Activated T-cell treated with anti-CD3 and anti-CD28 coated beads, Interleukin-2, amount 50 U/mL, for 4 hours (primary cell): Measurements from ENCODE around the gene ITPA. TPM values are rescaled to one million over a fixed set of nuclear protein-coding genes. Genes with fewer than 3 reads are reported as not detected.
A peak's percentile ranks its signal among the peaks of the same experiment; 100 is the strongest.

Experiments used
- ATAC-seq, 2 donors: fragments of 200-7000 bp; cut with Tn5 transposase; one replicate each; pipeline ENCODE4 v1.10.0; 2021
- DNase-seq: peaks from one replicate; pipeline ENCODE4 v3.0.0-alpha.2; 2020
- H3K27me3 Mint-ChIP-seq: one replicate; pipeline ENCODE4 v1.8.0; 2021; ENCODE audit warnings: low read depth, mixed read lengths
- H3K36me3 Mint-ChIP-seq: one replicate; pipeline ENCODE4 v1.8.0; 2022; ENCODE audit warnings: mixed read lengths; ENCODE audit not compliant: insufficient read depth
- H3K4me1 Mint-ChIP-seq: one replicate; pipeline ENCODE4 v1.8.0; 2021; ENCODE audit warnings: low read depth, mixed read lengths
- H3K4me3 Mint-ChIP-seq: one replicate; pipeline ENCODE4 v1.8.0; 2021; ENCODE audit warnings: mild to moderate bottlenecking, moderate library complexity, mixed read lengths
- H3K9me3 Mint-ChIP-seq: one replicate; pipeline ENCODE4 v1.8.0; 2021; ENCODE audit warnings: mixed read lengths
- total RNA-seq, 3 donors: library from RNA; stranded (reverse); gene quantifications; one replicate each; pipeline ENCODE4 v1.2.1, GENCODE V29; 2021

ITPA gene
- total RNA-seq, result 100 to 1,000 TPM; 106 to 138 (median 130) TPM

- Mint-ChIP-seq H3K36me3 (peaks cover 10% of the 10 kb centered on the region), H3K9me3 (no peaks in the 10 kb centered on the region), H3K27me3 (no peaks in the 10 kb centered on the region), H3K4me1 (peaks cover 25% of the 10 kb centered on the region), H3K4me3 (peak within 1 kb of the TSS; percentile 100)
- ATAC-seq (peak; percentile 61 to 70), DNase-seq (peak; percentile 48)
Observed at GRCh38 chr20:3209257-3209945, at the start of gene ITPA. ITPA (plus strand) TSS chr20:3209498; CDS start chr20:3209552, 54 bp downstream.

DNA sequence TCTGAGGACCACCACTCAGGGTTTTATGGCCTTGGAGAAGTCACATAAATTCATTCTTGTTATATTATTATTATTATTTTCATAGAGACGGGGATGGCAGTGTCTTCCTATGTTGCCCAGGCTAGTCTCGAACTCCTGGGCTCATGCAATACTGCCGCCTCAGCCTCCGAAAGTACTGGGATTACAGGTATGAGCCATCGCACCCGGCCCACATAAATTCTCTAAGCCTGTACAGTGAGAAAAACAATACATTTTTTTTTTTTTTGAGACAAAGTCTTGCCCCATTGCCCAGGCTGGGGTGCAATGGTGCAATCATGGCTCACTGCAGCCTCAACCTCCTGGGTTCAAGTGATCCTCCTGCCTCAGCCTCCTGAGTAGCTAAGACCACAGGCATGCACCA, 48.9 kb upstream of the ITPA start:
- Mint-ChIP-seq H3K27me3 (no peaks in the 10 kb centered on the region), H3K4me1 (peaks cover 41% of the 10 kb centered on the region), H3K36me3 (peaks cover 10% of the 10 kb centered on the region), H3K4me3 (peak overlapping the region; percentile 21), H3K9me3 (no peaks in the 10 kb centered on the region)
- no peak for ATAC-seq
- DNase-seq, result no peak

DNA sequence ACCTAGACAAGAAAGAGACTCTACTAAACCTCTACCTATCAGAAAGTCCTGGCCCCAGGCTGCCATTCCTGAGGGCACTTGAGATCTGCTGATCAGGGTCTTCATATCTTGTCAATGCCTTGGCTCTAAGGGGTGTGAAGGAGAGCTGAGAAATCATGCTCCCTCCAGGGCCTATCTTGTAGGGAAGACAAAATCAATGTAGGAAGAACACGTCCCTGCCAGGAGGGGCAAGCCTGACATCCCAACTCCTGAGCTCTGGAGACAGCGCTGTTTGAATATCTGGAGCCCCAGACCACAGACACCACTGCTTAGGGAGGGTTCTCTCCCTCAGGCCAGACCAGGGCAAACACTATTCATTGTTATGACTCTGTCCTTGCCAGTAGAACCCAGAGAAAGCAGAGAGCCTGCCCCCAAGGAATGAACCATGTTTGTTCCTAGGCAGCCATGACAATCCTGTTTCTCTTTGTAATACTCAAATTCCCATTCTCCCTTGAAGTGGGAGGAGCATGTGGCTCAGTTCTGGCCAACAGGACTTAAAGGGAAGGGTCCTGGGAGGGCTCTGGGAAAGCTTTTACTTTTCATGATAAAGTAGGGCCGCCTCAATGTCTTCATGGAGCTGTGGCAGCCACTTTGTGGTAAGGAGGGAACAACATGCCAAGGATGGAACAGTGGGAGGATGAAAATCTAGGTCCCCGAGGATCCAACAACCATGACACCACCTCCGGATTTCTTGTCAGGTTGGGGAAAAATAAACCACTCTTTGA, 47.8 kb upstream of the ITPA start:
- Mint-ChIP-seq H3K27me3 (no peaks in the 10 kb centered on the region), H3K4me3 (peak overlapping the region; percentile 58), H3K36me3 (peaks cover 6% of the 10 kb centered on the region), H3K9me3 (no peaks in the 10 kb centered on the region), H3K4me1 (peaks cover 30% of the 10 kb centered on the region)
- DNase-seq, result no peak
- no peak for ATAC-seq

GRCh38 chr20:3162080-3162611, 47.2 kb upstream of the ITPA start:
- no peak for DNase-seq
- H3K4me3 Mint-ChIP-seq, result no peak overlapping the region
- ATAC-seq, result no peak
- peaks cover 23% of the 10 kb centered on the region for H3K4me1 Mint-ChIP-seq
- no peaks in the 10 kb centered on the region for H3K27me3 Mint-ChIP-seq
- no peaks in the 10 kb centered on the region for H3K9me3 Mint-ChIP-seq
- peaks cover 4% of the 10 kb centered on the region for H3K36me3 Mint-ChIP-seq

- Mint-ChIP-seq H3K36me3 (peaks cover 2% of the 10 kb centered on the region), H3K9me3 (no peaks in the 10 kb centered on the region), H3K4me3 (no peak overlapping the region), H3K4me1 (peaks cover 13% of the 10 kb centered on the region), H3K27me3 (peaks cover 7% of the 10 kb centered on the region)
- DNase-seq (no peak), ATAC-seq (no peak)
Observed at GRCh38 chr20:3163099-3164042, 45.9 kb upstream of the ITPA start.

GRCh38 chr20:3164043-3164762, 45.1 kb upstream of the ITPA start:
- ATAC-seq (no peak), DNase-seq (no peak)
- H3K4me1 Mint-ChIP-seq, result peaks cover 10% of the 10 kb centered on the region
- no peaks in the 10 kb centered on the region for H3K36me3 Mint-ChIP-seq
- H3K27me3 Mint-ChIP-seq, result peaks cover 15% of the 10 kb centered on the region
- no peaks in the 10 kb centered on the region for H3K9me3 Mint-ChIP-seq
- H3K4me3 Mint-ChIP-seq, result no peak overlapping the region

- DNase-seq (no peak), ATAC-seq (no peak)
- Mint-ChIP-seq H3K27me3 (peaks cover 19% of the 10 kb centered on the region), H3K4me3 (no peak overlapping the region), H3K4me1 (peaks cover 7% of the 10 kb centered on the region), H3K9me3 (no peaks in the 10 kb centered on the region), H3K36me3 (peaks cover 1% of the 10 kb centered on the region)
Observed at GRCh38 chr20:3164763-3165410, 44.4 kb upstream of the ITPA start.

- DNase-seq (no peak), ATAC-seq (no peak)
- Mint-ChIP-seq H3K27me3 (peaks cover 20% of the 10 kb centered on the region), H3K4me3 (no peak overlapping the region), H3K36me3 (peaks cover 1% of the 10 kb centered on the region), H3K9me3 (no peaks in the 10 kb centered on the region), H3K4me1 (peaks cover 6% of the 10 kb centered on the region)
Observed at GRCh38 chr20:3165473-3166337, 43.6 kb upstream of the ITPA start.

- Mint-ChIP-seq H3K4me1 (peaks cover 4% of the 10 kb centered on the region), H3K4me3 (no peak overlapping the region), H3K9me3 (no peaks in the 10 kb centered on the region), H3K27me3 (peaks cover 20% of the 10 kb centered on the region), H3K36me3 (peaks cover 1% of the 10 kb centered on the region)
- no peak for ATAC-seq
- no peak for DNase-seq
Observed at GRCh38 chr20:3166338-3166912, 42.9 kb upstream of the ITPA start.

- H3K4me1 Mint-ChIP-seq, result peaks cover 4% of the 10 kb centered on the region
- peaks cover 1% of the 10 kb centered on the region for H3K36me3 Mint-ChIP-seq
- H3K4me3 Mint-ChIP-seq, result no peak overlapping the region
- no peaks in the 10 kb centered on the region for H3K9me3 Mint-ChIP-seq
- H3K27me3 Mint-ChIP-seq, result peaks cover 23% of the 10 kb centered on the region
- DNase-seq, result no peak
- ATAC-seq, result no peak
Observed at GRCh38 chr20:3166913-3167342, 42.4 kb upstream of the ITPA start.

- Mint-ChIP-seq H3K36me3 (peaks cover 1% of the 10 kb centered on the region), H3K9me3 (no peaks in the 10 kb centered on the region), H3K4me1 (peaks cover 9% of the 10 kb centered on the region), H3K4me3 (no peak overlapping the region), H3K27me3 (peaks cover 26% of the 10 kb centered on the region)
- ATAC-seq, result no peak
- DNase-seq, result no peak
Observed at GRCh38 chr20:3167738-3168078, 41.6 kb upstream of the ITPA start.

DNA sequence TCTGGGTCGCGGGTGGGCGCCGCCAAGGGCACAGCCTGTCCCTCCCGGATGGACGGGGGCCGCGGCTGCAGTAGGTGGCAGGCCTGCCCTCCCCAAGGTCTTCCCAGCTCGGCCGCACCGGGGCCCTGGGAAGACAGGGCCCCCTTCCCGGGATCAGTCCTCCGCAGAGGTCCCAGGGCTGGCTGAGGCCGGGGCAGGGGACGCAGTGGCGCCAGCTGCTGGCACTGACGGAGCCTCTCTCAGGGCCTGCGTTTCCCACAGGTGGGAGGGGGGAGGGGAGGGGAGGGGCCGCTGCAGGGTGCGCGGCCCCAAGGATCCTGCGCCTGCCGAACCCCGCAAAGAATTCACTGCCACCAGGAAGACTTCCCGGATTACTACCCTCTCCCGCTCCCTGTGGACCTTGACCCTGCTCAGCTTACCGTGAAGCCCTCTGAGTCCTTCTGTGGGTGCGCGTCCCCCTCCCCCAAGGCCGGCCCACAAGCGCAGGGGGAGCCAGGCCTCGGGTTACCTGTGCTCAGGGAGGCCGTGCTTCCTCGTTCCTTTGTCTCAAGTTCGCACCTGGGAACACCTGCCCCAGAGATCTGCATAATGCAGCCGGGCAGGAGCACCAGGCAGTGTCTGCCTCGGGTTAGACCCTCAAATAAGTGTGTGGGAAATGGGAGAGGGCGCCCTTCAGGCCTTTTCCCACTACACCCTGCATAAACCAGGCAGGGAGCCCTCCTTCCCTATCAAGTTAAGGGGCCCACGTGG, 41.0 kb upstream of the ITPA start:
- H3K9me3 Mint-ChIP-seq, result no peaks in the 10 kb centered on the region
- peaks cover 1% of the 10 kb centered on the region for H3K36me3 Mint-ChIP-seq
- DNase-seq (no peak), ATAC-seq (no peak)
- H3K4me1 Mint-ChIP-seq, result peaks cover 9% of the 10 kb centered on the region
- peaks cover 26% of the 10 kb centered on the region for H3K27me3 Mint-ChIP-seq
- no peak overlapping the region for H3K4me3 Mint-ChIP-seq
